Renal pelvis (tissue), 4 donors: ENCODE results near the gene SYF2. TPM values are rescaled to one million over a fixed set of nuclear protein-coding genes. Genes with fewer than 3 reads are reported as not detected.
"Not testable (repeated sequence)": the region's sequence is repeated elsewhere in the genome, so short reads cannot be mapped to it uniquely, and the experiment has no call there.

Experiments used
- DNase-seq: peaks from one replicate; pipeline ENCODE4 v3.0.0-alpha.2; 2013
- polyA plus RNA-seq, 3 donors: library from polyadenylated mRNA; unstranded; fragments of 120-200 nt; gene quantifications; one replicate each; pipeline ENCODE4 v1.2.1, GENCODE V29; 2013; ENCODE audit not compliant: insufficient read length in 3 of 3

SYF2 gene
- polyA plus RNA-seq, 3 donors = 95.4 to 110 (median 95.7) TPM

DNA sequence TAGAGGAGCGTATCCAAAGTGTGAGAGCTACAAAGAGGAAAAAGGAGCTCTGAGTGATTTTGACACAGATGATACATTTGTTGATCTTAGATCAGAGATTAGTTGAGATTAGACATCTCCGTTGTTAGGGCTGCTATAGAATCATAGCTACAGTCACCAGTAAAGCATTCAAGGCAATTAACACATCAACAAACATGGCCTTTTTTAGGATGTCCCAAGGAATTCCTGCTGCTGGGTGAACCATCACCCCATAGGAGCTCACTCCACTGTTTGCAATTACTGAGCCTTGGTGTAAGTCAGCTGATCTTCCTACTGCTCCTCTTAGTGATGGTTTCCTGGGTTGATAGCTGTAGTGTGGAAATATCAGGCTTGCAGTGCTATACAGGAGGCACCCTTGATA is 21.6 kb upstream of the SYF2 start:
- no peak for DNase-seq

DNA sequence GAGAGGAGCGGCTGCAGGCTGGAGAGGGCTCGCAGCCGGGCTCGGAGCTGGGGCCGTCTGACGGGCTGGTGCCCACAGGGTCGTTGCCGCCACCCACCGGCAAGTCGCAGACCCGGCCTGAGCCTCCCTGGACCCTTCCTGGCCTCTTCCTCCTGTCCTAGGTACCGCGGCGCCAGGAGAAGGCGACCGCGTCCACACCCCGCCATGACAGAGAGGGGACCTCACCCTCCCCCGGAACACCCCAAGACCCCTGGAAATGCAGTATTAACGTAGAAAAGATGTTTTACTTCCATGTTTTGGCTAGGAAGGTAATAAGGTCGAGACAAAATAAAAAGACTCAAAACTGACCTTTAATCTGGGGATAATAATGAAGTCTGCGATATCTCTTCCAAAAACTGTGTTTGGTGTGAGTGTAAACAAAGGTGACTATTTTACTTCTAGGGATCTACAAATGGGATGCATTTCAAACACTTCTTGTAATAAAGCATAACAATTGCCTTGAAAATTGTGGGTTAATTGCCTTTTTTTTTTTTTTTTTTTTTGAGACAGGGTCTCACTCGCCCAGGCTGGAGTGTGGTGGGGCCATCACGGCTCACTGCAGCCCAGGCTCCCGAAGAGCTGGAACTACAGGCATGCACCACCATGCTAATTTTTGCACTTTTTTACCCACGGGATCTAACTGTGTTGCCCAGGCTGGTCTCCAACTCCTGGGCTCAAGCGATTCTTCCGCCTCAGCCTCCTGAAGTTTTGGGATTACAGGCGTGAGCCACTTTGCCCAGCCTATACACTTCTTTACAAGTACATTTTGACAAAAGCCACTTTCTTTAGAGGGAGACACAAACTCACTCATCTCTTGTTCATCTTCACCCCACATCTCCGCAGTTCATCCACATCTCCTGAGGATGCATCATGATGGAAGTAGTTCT is 15.8 kb upstream of the SYF2 start:
- DNase-seq = no peak

DNA sequence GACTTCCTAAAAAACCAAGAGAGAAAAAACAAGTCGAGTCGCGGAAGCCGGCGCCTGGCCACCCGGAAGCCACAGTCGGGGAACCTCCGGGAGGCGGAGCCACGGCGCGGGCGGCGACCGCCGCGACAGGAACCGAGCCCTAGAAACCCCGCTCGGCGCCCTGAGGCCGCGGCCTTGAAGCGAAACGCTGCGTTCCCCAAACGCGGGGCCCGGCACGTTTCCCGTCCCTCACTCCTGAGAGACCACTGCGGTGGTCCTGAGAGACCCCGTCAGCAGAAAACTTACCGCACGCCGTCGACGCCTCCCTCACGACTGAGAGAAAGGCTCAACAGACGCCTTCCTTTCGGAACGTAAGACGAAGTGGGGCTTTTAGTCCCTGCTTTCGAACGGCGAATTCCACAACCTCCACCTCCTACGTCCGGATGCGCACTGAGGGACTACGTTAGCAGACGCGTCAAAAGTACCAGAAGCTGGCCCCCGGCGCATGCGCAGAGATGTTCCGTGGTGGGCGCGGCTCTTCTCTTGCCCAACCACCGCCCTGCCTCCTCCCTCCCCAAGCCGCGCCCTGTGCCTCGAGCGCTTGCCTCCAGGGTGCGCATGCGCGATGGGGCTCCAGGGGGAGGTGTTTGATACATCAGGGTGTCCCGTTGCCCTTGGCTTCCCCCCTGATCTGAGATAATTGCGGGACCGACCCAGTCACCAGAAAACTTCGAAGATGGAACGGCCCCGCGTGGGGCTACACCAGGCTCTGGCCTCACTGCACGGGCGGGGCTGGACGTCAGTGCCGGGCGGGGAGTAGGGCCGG is 14.9 kb upstream of the SYF2 start, which contains the start of gene RSRP1:
Gene RSRP1, minus strand, starts transcription at position 431 of the 805 bp plus-strand sequence. CDS start 491 bp downstream, outside the sequence.
- peak; percentile 98 for DNase-seq

DNA sequence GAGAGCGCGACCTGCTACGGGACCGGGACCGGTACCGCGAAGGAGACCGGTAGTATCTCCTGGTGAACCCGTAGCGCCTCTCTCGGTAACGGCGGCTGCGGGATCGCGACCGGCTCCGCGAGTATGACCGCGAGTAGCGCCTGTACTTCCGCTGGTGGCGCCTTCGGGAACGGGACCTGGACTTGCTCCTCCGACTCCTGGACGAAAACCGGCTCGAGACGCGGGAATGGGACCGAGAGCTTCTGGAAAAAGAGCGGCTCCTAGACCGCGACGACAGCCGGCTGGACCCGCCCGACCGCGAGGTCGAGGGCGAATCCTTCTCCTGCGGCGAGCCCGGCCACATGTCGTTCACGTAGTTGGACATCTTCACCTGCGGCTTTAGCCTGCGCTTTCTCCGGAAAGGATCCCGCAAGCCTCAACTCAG is 14.3 kb upstream of the SYF2 start:
- DNase-seq = no peak

DNA sequence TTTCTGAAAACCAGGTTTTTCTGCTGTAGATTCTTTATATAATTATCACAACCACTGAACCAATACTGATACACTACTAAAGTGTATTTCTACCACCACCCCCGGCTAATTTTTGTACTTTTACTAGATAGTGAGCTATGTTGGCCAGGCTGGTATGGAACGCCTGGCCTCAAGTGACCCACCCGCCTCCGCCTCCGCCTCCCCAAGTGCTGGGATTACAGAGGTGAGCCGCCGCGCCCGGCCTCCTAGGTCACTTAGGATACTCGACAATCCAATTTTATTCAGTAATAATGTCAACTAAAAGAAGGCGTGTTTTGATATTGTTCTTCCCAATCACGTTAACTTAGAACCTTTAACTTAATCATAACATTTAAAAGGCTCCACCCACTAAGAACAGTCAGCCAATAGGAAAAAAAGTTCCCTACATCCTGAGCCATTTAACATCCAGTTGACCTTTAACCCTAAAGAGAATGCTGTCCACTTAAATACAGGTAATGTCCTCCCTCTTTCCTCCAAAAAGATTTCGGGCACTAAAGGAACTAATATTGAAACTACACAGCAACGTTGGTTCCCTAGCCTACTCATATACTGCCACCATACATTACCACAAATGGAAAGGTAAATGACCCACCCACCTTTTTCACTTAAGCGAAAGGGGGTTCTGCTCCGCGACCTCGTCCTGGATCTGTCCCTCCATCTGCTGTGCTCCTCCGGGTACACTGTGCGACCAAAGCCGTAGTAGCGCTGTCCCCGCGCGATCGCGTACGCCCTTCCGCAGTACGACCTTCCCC is 13.7 kb upstream of the SYF2 start:
- no peak for DNase-seq

DNA sequence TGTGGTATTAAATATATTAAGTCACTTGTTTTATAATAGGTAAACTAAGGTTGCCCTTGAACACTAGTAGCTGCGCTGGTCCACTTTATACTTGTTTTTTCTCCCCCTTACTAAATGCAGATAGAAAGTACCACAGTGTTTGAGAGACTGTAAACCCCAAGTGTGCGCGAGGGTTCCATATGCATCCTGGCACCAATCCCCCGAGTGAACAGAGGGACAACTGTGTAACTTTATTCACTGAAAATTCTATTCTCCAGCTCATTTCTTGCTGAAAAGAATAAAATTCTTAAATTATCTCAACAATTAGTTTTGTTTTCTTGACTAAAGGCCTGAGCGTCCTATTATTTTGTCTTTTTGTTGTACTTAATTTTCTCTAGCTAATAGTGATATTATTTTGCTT is 13.1 kb upstream of the SYF2 start:
- no peak for DNase-seq

DNA sequence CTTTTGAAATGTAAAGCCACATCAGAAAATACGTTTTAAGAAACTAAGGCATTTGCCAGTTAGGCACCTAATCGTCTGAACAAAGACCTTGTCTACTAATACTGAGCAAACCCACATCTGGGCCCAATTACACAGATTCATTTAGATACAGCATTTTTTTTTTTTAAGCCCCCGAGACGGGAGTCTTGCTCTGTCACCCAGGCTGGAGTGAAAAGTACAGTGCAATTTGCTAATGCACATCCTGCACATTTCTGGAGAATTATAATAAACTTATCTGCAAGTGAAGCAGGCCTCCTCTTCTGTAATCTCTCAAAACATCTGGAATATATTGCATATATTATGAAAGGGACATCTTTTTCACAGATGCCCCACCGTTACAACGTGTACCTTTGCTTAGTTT is 11.6 kb upstream of the SYF2 start:
- no peak for DNase-seq

DNA sequence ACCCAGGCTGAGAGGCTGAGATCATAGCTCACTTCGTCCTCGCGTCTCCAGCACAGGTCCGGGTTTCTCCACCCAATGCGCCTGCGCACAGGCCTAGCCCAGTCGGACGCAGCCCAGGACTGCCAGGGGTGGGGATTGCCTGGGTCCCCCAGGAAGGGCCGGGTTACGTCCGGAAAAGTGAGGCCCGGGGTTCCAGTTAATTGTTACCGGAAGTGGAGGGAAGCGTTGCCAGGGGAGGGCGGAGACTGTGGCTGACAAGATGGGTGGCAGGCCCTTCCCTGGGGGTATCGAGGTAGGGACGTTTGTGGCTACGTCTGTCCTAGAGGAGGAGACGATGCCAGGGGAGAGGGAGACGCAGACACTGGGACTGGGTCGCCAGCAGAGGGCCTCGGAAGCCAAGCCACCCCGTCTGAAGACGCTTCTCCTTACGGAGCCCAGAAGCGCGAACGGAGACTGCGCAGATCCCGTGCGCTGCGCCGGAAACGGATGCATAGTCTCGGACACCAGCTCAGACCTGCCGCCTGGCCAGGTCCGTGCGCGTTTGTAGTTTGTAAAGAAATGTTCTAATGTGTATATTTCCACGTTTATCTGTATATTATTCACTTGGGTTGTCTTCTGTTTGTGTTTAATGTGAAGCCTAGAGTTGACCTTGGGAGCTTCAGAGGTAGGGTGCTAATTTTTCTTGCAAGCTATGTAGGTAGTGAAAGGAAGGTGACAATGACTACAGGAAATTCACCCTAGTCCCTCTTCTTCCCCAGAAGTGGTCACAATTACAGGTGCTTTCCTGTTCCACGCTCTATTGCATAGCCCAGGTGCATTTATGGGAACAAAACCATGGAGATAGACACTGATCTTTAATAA is 7.6 kb upstream of the SYF2 start:
- DNase-seq = peak; percentile 87

DNA sequence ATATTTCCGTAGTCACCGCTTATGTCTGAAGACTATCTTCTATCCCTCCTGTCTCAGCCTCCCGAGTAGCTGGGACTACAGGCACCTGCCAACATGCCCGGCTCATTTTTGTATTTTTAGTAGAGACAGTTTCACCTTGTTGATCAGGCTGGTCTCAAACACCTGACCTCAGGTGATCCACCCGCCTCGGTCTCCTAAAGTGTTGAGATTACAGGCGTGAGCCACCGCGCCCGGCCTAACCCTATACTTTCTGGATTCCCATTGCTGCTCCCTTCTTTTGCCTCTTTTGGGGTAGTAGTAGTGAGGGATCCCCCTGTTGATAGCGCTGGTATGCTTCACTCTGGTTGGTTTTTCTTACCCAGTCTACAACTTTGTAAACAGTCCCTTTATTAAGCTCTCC is 5.7 kb upstream of the SYF2 start:
- no peak for DNase-seq

DNA sequence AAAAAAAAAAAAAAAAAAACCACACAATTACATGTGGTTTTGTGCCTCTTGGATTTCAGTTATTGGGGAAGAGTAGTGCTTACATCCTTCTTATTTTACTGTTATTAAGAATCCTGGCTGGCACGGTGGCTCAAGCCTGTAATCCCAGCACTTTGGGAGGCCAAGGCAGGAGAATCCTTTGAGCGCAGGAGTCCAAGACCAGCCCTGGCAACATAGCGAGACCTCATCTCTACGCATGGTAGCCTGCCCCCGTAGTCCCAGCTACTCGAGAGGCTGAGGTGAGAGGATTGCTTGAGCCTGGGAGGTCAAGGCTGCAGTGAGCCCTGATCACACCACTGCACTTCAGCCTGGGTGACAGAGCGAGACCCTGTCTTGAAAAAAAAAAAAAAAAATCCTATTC is 4.0 kb upstream of the SYF2 start:
- not testable (repeated sequence) for DNase-seq

DNA sequence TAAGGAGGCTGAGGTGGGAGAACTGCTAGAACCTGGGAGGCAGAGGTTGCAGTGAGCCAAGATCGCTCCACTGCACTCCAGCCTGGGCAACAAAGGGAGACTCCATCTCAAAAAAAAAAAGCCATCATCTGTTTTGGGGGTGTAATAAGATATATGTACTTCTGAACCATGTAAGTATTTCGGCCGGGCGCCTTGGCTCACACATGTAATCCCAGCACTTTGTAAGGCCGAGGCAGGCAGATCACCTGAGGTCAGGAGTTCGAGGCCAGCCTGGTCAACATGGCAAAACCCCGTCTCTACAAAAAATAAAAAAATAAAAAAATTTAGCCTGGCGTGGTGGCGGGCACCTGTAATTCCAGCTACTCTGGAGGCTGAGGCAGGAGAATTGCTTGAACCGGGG is 3.1 kb upstream of the SYF2 start:
- not testable (repeated sequence) for DNase-seq

DNA sequence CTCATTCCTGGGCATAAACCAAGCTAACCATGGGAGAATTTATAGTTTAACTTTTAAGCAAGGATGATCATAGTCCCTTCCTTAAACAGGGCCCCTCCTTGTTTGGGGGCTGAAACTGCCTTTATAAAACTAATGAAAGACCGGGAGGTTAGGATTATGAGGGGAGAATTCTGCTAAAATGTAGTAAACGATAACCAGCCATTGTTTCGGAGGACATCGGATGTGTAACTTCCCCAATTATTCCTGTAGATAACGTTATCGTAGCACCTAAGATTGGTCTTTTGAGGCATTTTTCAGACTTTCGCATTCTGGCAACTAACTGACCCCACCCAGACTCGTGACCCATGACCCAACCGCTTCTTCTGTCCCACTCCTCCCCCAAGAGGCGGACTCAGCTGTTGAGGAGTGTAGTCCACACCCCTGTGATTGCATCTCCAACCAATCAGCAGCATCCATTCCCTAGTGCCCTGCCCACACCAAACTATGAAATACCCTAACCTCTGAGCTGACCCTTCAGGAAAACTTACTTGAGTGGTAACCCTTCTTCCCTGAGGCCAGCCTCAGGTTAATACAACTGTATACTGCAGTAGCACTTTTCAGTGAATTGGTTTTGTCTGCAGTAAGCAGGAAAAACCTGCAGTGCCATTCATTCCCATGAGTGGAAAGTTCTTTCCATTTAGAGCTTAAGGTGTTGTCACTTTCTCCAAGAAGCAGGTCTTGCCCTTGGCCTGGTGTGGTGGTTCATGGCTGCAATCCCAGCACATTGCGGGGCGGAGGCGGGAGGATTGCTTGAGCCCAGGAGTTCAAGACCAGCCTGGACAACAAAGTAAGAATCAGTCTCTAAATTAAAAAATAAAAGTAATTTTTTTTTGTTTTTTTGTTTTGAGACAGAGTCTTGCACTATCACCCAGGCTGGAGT is 823 bp upstream of the SYF2 start:
- DNase-seq = peak; percentile 85

DNA sequence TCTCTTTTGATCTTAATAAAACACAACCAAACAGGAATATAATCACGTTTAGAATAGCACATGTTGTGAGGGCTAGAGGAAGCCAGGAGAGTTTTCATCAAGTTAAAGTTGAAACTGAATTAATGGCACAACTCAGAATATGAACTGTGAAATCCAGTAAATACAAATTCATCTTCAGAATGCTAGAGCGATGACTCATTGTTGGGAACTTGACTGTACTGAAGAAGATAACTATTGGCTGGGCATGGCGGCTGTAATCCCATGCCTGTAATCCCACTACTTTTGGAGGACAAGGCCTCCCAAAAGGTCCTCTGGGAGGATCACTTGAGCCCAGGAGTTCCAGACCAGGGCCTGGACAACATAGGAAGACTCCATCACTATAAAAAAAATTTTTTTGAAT is 8.8 kb downstream of the SYF2 start:
- DNase-seq = no peak

DNA sequence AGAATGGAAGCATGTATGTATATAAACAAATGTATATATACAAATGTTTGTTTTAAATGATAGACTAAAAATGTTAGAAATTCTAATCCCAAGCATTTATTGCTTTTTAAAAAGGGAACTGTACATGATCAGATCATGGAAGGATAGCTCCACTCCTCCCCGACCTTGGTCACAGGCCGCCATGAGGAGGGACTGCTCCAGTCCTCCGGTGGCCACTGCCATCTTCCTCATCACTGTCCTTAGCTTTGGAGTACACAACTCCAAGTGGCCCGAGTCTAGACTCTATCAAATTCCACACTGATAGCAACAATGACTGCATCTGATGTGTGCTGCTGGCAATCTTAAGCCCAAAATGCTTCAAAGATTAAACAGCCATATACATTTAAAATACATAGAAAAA is 9.7 kb downstream of the SYF2 start:
- DNase-seq = no peak

DNA sequence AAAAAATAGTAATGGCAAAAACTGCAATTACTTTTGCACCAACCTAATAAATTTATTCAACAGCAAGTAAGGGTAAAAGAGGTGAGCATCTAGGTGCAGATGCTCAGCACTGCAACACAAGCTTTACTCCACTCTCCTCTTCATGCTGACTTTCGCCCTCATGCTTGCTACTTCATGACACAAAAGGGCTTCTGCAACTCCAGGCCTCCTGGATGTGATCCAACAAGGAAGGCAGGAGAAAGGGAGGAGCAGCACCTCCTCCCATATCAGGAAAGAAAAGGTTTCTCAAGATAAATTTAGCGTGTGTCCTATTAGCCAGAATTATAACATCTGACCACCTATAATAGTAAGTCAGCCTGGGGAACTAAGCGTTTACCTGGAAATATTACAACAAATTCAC is 11.6 kb downstream of the SYF2 start:
- no peak for DNase-seq

DNA sequence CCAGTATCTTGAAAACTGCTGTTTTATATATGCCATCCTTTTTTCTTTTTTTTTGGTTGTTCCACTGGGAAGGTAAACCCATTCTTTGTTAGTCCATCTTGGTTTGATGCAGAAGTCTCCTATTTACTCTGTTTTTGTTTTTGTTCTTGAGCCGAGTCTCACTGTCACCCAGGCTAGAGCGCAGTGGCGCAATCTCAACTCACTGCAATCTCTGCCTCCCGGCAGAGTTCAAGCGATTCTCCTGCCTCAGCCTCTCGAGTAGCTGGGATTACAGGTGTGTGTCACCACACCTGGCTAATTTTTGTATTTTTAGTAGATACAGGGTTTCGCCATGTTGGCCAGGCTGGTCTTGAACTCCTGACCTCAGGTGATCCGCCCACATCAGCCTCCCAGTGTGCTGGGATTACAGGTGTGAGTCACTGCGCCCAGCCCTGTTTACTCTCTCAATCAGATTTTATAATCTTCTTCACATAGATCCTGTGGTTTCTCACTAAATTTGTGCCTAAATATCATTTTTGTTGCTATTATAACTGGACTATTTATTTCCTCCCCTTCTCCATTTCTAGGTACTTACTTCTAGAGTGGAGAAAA is 12.5 kb downstream of the SYF2 start:
- DNase-seq = no peak

DNA sequence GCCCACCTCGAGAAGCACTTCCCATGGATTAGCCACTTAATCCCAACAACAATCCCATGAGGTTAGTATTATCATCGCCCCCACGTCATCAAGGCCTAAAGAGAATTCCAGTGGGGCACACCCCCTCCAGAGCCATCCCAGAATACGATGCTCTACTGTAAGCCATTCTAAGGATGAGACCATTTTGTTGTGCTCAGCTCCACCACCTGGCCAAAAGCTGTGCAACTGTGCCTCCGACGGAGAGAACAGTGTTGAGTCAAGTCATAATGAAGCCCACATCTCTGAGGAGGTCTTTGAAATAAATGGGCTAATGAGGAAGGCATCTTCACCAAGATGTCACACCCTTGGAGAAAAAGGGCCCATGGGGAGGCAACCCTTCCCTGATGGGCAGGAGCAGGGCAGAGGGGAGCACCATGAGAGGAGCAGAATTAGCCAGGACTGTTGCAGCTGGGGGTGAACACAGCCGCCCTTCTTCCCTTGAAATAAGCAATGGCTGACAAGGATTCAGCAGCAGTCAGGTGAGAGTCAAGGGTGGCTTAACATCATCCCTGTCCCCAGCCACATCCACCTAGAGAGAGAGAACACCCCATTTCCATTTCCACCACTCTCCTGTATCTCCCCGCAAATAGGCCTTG is 14.6 kb downstream of the SYF2 start:
- no peak for DNase-seq

DNA sequence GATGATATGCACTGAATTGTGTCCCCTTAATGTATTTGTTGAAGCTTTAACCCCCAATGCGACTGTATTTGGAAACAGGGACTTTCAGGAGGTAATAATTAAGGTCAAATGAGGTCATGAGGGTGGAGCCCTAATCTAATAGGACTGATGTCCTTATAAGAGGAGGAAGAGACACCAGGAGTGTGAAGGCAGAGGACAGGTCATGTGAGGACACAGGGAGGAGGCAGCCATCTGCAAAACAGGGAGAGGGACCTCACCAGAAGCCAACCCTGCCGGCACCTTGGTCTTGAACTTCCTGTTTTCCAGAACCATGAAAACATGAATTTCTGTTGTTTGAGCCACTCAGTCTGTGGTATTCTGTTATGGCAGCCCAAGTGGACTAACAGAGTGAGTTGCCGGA is 15.3 kb downstream of the SYF2 start:
- no peak for DNase-seq

DNA sequence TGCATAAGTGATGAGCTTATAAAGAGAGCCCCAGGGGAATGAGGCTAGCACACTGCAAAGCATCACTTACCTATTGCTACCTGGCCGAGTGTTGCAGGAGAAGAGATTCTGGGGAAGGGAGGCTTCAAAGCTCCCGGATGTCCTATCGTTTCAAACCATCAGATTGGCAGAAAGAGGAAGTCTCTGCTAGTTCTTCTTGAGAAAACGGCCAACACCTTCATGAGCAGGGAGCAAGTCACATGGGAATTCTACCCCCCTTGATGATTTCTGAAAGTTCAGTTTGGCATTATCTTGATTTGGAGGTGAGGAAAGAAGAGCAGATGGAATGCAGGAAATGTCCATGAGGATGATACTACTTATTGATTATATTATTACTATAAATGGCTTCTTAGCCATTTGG is 16.2 kb downstream of the SYF2 start:
- no peak for DNase-seq
